Measurements from ENCODE around the gene ELF1. TPM values are rescaled to one million over a fixed set of nuclear protein-coding genes. Genes with fewer than 3 reads are reported as not detected.

The ELF1 gene
- total RNA-seq, result 33.9 TPM
- long read RNA-seq, partial matches to known transcripts, result 2 of 19 reads
- long read RNA-seq, other reads (novel, unspliced or antisense), result 16 of 19 reads

GRCh38 chr13:41019011-41019487, at the start of gene ELF1:
TSS of gene ELF1 (minus strand) at chr13:41019316. CDS start at chr13:40982054, 37,262 bp downstream.
- peak; percentile 82 for ATAC-seq (ENCODE audit: poor library complexity)
- intact Hi-C loops (cut with DNase I), result no loop called here
- DNase-seq, result no peak

GRCh38 chr13:41065078-41065477, 46.0 kb upstream of the ELF1 start:
- intact Hi-C loops (cut with DNase I), result no loop called here
- ATAC-seq (ENCODE audit: poor library complexity) (no peak), DNase-seq (no peak)

- ATAC-seq (ENCODE audit: poor library complexity) (no peak), DNase-seq (no peak)
- intact Hi-C loops (cut with DNase I), result no loop called here
Measured at GRCh38 chr13:41064493-41064892, 45.4 kb upstream of the ELF1 start.

- ATAC-seq (ENCODE audit: poor library complexity) (peak; percentile 42), DNase-seq (no peak)
- intact Hi-C loops (cut with DNase I), result no loop called here
Measured at GRCh38 chr13:41061914-41062837, 43.1 kb upstream of the ELF1 start.

GRCh38 chr13:41061075-41061913, 42.2 kb upstream of the ELF1 start, which contains the start of gene WBP4:
TSS of gene WBP4 (plus strand) at chr13:41061509. CDS start at chr13:41061674, 165 bp downstream.
- ATAC-seq (ENCODE audit: poor library complexity), result peak; percentile 83
- peak; percentile 95 for DNase-seq
- intact Hi-C loops (cut with DNase I), result no loop called here

- peak; percentile 57 for ATAC-seq (ENCODE audit: poor library complexity)
- intact Hi-C loops (cut with DNase I), result no loop called here
Measured at GRCh38 chr13:41060724-41061074, 41.6 kb upstream of the ELF1 start.

GRCh38 chr13:41060082-41060723, 41.1 kb upstream of the ELF1 start:
- DNase-seq (peak; percentile 93), ATAC-seq (ENCODE audit: poor library complexity) (peak; percentile 71)
- intact Hi-C loops (cut with DNase I), result no loop called here

More at GRCh38 chr13:41060724-41061074, 41.6 kb upstream of the ELF1 start:
- peak; percentile 90 for DNase-seq

- intact Hi-C loops (cut with DNase I), result loop anchor here (10.0 kb wide), 1 partner anchor 135 kb away; no protein-coding TSS in a partner anchor
- ATAC-seq (ENCODE audit: poor library complexity), result no peak
- no peak for DNase-seq
Measured at GRCh38 chr13:41059456-41060081, 40.5 kb upstream of the ELF1 start.

- ATAC-seq (ENCODE audit: poor library complexity), result no peak
- DNase-seq, result no peak
- intact Hi-C loops (cut with DNase I), result loop anchor here (10.0 kb wide), 1 partner anchor 134 kb away; no protein-coding TSS in a partner anchor
Measured at GRCh38 chr13:41058295-41059070, 39.4 kb upstream of the ELF1 start.

- ATAC-seq (ENCODE audit: poor library complexity), result no peak
- intact Hi-C loops (cut with DNase I), result loop anchor here (10.0 kb wide), 1 partner anchor 132 kb away; no protein-coding TSS in a partner anchor
Measured at GRCh38 chr13:41056826-41057711, 38.0 kb upstream of the ELF1 start.

GRCh38 chr13:41056194-41056593, 37.1 kb upstream of the ELF1 start:
- no peak for DNase-seq
- no peak for ATAC-seq (ENCODE audit: poor library complexity)

More at GRCh38 chr13:41056826-41057711, 38.0 kb upstream of the ELF1 start:
- DNase-seq, result no peak

GRCh38 chr13:41054919-41055619, 36.0 kb upstream of the ELF1 start:
- no peak for DNase-seq
- intact Hi-C loops (cut with DNase I), result loop anchor here (10.0 kb wide), 1 partner anchor 130 kb away; no protein-coding TSS in a partner anchor
- no peak for ATAC-seq (ENCODE audit: poor library complexity)

More at GRCh38 chr13:41056194-41056593, 37.1 kb upstream of the ELF1 start:
- intact Hi-C loops (cut with DNase I), result loop anchor here (10.0 kb wide), 1 partner anchor 131 kb away; no protein-coding TSS in a partner anchor

- intact Hi-C loops (cut with DNase I), result loop anchor here (10.0 kb wide), 1 partner anchor 130 kb away; no protein-coding TSS in a partner anchor
- ATAC-seq (ENCODE audit: poor library complexity), result peak; percentile 54
- no peak for DNase-seq
Measured at GRCh38 chr13:41054212-41054877, 35.2 kb upstream of the ELF1 start.

- intact Hi-C loops (cut with DNase I), result loop anchor here (10.0 kb wide), 1 partner anchor 129 kb away; no protein-coding TSS in a partner anchor
Measured at GRCh38 chr13:41053384-41053826, 34.3 kb upstream of the ELF1 start.

GRCh38 chr13:41052441-41052840, 33.3 kb upstream of the ELF1 start:
- intact Hi-C loops (cut with DNase I), result loop anchor here (10.0 kb wide), 1 partner anchor 128 kb away; no protein-coding TSS in a partner anchor
- ATAC-seq (ENCODE audit: poor library complexity) (no peak), DNase-seq (no peak)

More at GRCh38 chr13:41053384-41053826, 34.3 kb upstream of the ELF1 start:
- ATAC-seq (ENCODE audit: poor library complexity) (peak; percentile 86), DNase-seq (no peak)

Data from Right ventricle myocardium superior (tissue), 1 donor.